ENCODE data around the gene GRPR.

Gene GRPR

DNA sequence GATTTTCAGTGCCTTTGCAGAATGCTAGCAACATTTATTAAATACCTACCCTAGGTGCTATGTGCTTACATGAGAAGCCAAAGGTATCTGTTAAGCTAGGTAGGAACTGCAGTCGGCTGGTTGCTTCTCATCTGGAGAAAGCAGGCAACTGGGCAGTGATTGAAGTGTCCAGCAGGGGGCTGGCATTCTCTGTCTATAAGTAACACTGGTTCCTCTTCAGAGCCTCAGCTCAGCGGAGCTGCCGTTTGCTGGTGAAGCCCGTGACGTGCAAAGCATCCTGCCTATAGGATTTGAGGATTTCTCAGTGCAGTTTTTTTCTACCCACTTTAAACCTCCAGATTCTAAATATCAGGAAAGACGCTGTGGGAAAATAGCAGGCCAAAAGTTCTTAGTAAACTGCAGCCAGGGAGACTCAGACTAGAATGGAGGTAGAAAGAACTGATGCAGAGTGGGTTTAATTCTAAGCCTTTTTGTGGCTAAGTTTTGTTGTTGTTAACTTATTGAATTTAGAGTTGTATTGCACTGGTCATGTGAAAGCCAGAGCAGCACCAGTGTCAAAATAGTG lies at the start of gene GRPR:
Gene GRPR (plus strand): TSS at position 344 of the 565 bp plus-strand sequence. CDS start 389 bp downstream, outside the sequence.
- TF ChIP-seq, protein P1, sequence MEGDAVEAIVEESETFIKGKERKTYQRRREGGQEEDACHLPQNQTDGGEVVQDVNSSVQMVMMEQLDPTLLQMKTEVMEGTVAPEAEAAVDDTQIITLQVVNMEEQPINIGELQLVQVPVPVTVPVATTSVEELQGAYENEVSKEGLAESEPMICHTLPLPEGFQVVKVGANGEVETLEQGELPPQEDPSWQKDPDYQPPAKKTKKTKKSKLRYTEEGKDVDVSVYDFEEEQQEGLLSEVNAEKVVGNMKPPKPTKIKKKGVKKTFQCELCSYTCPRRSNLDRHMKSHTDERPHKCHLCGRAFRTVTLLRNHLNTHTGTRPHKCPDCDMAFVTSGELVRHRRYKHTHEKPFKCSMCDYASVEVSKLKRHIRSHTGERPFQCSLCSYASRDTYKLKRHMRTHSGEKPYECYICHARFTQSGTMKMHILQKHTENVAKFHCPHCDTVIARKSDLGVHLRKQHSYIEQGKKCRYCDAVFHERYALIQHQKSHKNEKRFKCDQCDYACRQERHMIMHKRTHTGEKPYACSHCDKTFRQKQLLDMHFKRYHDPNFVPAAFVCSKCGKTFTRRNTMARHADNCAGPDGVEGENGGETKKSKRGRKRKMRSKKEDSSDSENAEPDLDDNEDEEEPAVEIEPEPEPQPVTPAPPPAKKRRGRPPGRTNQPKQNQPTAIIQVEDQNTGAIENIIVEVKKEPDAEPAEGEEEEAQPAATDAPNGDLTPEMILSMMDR (conservative IDR thresholded peaks at IDR 0.05; ENCODE audit: low read length): peak; percentile 71
- H3K4me3 ChIP-seq (ENCODE audit: low read length): peak within 1 kb of the TSS; percentile 56
- peak; percentile 86 for DNase-seq (ENCODE audit: low read depth)

DNA sequence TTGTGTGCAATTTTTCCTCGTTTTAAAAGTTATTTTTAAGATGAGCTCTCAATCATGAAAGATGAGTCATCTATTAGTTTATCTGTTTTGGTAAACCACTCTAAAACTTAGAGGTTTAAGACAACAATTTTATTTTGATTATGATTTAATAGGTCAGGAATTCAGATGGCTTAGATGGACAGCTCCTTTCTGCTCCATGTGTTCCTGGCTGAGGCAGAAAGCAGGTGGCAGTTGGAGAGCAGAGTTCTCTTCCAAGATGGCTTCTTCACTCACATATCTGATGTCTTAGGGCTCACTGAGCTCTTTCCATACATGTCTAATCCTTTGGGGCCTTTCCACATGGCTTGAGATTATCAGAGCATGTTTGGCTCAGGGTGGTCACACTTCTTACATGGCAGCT lies 48.3 kb upstream of the GRPR start:
- TF ChIP-seq, protein P1 (conservative IDR thresholded peaks at IDR 0.05; ENCODE audit: low read length): no peak
- no peak overlapping the region for H3K4me3 ChIP-seq (ENCODE audit: low read length)
- no peak for DNase-seq (ENCODE audit: low read depth)

DNA sequence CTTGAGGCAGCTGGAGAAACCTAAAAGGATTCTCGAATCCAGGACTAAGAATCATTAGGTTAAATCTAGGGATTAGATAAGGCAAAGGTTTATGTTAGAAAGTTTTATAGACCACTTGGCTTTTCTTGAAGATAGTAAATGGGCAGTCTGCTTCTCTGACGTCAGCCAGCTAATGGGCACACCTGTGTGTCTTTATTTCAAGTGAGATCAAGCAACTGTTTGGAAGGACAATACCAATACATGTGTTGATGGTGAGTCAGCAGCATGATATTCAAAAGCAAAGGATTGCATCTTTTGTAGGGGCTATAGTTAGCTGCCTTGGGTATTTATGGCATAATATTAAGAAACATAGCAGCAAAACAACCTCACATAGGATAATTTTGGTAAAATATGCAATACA lies 46.5 kb upstream of the GRPR start:
- H3K4me3 ChIP-seq (ENCODE audit: low read length): no peak overlapping the region
- TF ChIP-seq, protein P1 (conservative IDR thresholded peaks at IDR 0.05; ENCODE audit: low read length): no peak
- peak; percentile 3 for DNase-seq (ENCODE audit: low read depth)

DNA sequence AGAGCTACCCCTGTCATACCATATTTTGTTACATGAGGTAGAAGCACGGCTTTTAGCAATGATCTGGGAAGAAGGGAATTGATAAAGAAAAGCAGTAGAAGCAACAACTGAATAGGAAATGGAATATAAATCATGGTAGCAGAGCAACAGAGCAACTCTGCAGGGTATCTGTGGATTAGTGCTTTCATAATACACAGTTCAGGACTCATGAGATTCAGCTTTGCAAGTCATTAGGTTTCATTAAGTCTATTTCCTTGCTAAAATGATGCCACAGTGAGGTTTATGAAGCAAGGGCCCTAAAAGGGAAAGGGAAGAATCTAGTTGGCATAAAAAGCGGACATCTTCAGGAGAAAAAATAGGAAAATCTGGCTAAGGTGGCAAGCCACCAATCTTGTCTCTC lies 45.6 kb upstream of the GRPR start:
- TF ChIP-seq, protein P1 (conservative IDR thresholded peaks at IDR 0.05; ENCODE audit: low read length): no peak
- H3K4me3 ChIP-seq (ENCODE audit: low read length): no peak overlapping the region
- DNase-seq (ENCODE audit: low read depth): no peak

DNA sequence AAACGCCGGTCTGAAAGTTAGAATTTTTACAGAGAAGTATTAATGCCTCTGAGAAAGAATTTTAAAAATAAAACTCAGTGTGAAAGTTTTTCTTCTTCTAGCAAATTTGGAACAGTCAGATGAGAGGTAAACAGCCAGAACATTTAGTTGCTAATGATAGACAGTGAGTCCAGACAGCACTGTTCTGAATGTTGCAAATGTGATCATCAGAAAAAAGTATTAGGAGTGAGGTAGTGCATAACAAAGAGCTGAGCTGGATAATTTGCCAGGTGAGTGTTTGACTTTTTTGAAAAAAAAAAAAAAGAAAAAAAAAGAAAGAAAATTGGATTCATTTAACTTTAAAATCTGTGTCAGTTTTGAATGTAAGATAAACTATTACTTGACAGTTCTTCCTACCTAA lies 42.0 kb upstream of the GRPR start:
- no peak for DNase-seq (ENCODE audit: low read depth)
- TF ChIP-seq, protein P1 (conservative IDR thresholded peaks at IDR 0.05; ENCODE audit: low read length): no peak
- no peak overlapping the region for H3K4me3 ChIP-seq (ENCODE audit: low read length)

DNA sequence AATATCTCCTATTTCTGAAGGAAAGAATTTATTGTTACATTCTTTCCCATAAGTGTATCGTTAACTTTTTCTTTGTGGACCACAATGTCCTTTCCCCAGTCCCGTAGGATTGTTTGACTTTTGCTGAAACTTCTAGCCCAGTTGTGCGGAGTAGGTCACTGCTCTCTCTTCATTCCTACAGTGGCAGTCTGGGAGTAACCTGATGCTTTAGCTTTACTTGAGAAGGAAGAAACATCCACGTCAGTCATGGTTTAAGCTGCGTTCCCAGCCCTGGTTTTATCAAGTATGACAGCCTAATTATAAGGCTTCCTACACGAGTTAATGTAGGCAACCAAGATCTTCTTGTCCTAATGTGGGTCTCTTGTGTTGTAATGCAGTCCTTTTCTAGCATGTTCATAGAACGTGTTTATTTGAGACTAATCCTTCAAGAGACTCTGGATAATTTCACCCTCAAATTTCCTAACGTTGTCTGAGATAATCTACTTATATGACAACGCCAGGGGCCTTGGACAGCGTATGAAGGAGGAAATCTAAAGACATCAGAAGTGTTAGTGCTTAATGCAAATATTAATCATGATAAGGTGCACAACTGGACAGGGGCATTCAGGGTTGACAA lies 40.8 kb upstream of the GRPR start:
- H3K4me3 ChIP-seq (ENCODE audit: low read length): no peak overlapping the region
- no peak for DNase-seq (ENCODE audit: low read depth)
- TF ChIP-seq, protein P1 (conservative IDR thresholded peaks at IDR 0.05; ENCODE audit: low read length): no peak

DNA sequence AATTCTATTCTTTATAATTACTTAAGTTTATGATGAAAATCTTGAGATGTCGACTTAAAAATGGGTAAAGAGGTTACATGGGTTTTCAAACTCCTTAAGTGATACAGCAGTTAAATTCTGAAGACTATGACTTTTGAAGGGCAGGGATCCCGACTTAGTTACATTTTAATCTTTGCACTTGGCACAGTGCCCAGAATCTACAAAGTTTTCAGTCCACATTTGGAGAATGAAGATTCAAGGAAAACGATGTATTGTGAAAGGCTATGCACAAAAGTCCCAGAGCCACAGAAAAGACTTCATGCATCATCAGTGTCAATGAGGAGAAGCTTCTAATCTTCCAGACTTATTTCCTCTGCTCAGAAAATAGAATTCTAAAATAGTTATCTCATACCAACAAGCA lies 36.3 kb upstream of the GRPR start:
- TF ChIP-seq, protein P1 (conservative IDR thresholded peaks at IDR 0.05; ENCODE audit: low read length): no peak
- no peak for DNase-seq (ENCODE audit: low read depth)
- no peak overlapping the region for H3K4me3 ChIP-seq (ENCODE audit: low read length)
